Activated naive CD8-positive, alpha-beta T cell treated with anti-CD3 and anti-CD28 coated beads, Interleukin-2, amount 10 ng/mL, durations not matched to agents 7 days and 5 days (primary cell): ENCODE measurements around the gene IGF2BP2. TPM values are rescaled to one million over a fixed set of nuclear protein-coding genes. Genes with fewer than 3 reads are reported as not detected.
"Not testable (repeated sequence)": the region's sequence is repeated elsewhere in the genome, so short reads cannot be mapped to it uniquely, and the experiment has no call there.

Source experiments
- ATAC-seq: fragments of 150-1000 bp; cut with Tn5 transposase; one replicate; pipeline ENCODE4 v1.10.0; 2021; ENCODE audit warnings: low read depth, moderate library complexity
- POLR2A ChIA-PET: fragments of 350-600 bp; sonication (Branson Sonifier 250); formaldehyde crosslinking; loops from one replicate; lab custom pipeline; 2021; ENCODE audit warnings: antibody characterized with exemption; lab: Charles Lee
- DNase-seq: peaks from one replicate; pipeline ENCODE4 v3.0.0; 2021
- H3K27ac Mint-ChIP-seq: one replicate; pipeline ENCODE4 v1.8.0; 2022; ENCODE audit warnings: mild to moderate bottlenecking, mixed read lengths
- H3K27me3 Mint-ChIP-seq: one replicate; pipeline ENCODE4 v1.8.0; 2022; ENCODE audit warnings: mild to moderate bottlenecking, moderate library complexity, mixed read lengths
- H3K36me3 Mint-ChIP-seq: one replicate; pipeline ENCODE4 v1.8.0; 2021; ENCODE audit warnings: mild to moderate bottlenecking, mixed read lengths
- H3K4me1 Mint-ChIP-seq: one replicate; pipeline ENCODE4 v1.8.0; 2021; ENCODE audit warnings: mixed read lengths
- H3K4me3 Mint-ChIP-seq: one replicate; pipeline ENCODE4 v1.8.0; 2022; ENCODE audit warnings: mild to moderate bottlenecking, moderate library complexity, mixed read lengths
- H3K9me3 Mint-ChIP-seq: one replicate; pipeline ENCODE4 v1.8.0; 2021; ENCODE audit warnings: mixed read lengths
- total RNA-seq, 2 experiments: library from RNA; stranded (reverse); gene quantifications; one replicate each; pipeline ENCODE4 v1.2.3, GENCODE V29; 2021

The IGF2BP2 gene
- total RNA-seq, 2 experiments from 2014 or later: 0.11 to 1.2 TPM

- Mint-ChIP-seq H3K36me3 (no peaks in the 10 kb centered on the region), H3K4me3 (no peak overlapping the region), H3K9me3 (no peaks in the 10 kb centered on the region), H3K27me3 (no peaks in the 10 kb centered on the region), H3K27ac (no peak overlapping the region), H3K4me1 (no peaks in the 10 kb centered on the region)
- no peak for DNase-seq
- ATAC-seq: no peak
- POLR2A ChIA-PET: no interaction called here
These were observed 185.1 kb downstream of the IGF2BP2 start for GRCh38 chr3:185639632-185640206.

GRCh38 chr3:185638651-185639050 is 186.2 kb downstream of the IGF2BP2 start:
- not testable (repeated sequence) for ATAC-seq

GRCh38 chr3:185637388-185637787 is 187.5 kb downstream of the IGF2BP2 start:
- H3K4me3 Mint-ChIP-seq: no peak overlapping the region
- no peak overlapping the region for H3K27ac Mint-ChIP-seq
- POLR2A ChIA-PET: no interaction called here
- peaks cover 2% of the 10 kb centered on the region for H3K36me3 Mint-ChIP-seq
- no peaks in the 10 kb centered on the region for H3K9me3 Mint-ChIP-seq
- no peaks in the 10 kb centered on the region for H3K27me3 Mint-ChIP-seq
- ATAC-seq (no peak), DNase-seq (no peak)
- H3K4me1 Mint-ChIP-seq: peaks cover 4% of the 10 kb centered on the region

More at GRCh38 chr3:185638651-185639050, 186.2 kb downstream of the IGF2BP2 start:
- H3K4me3 Mint-ChIP-seq, H3K27me3 Mint-ChIP-seq, POLR2A ChIA-PET, H3K9me3 Mint-ChIP-seq, H3K4me1 Mint-ChIP-seq, DNase-seq, H3K27ac Mint-ChIP-seq, H3K36me3 Mint-ChIP-seq: not testable (repeated sequence)

- Mint-ChIP-seq H3K4me3 (no peak overlapping the region), H3K36me3 (peaks cover 5% of the 10 kb centered on the region), H3K27me3 (no peaks in the 10 kb centered on the region), H3K27ac (no peak overlapping the region), H3K9me3 (no peaks in the 10 kb centered on the region), H3K4me1 (peaks cover 4% of the 10 kb centered on the region)
- ATAC-seq (no peak), DNase-seq (no peak)
- POLR2A ChIA-PET: no interaction called here
These were observed 191.8 kb downstream of the IGF2BP2 start for GRCh38 chr3:185632996-185633395.

- ATAC-seq: no peak
- Mint-ChIP-seq H3K4me3 (no peak overlapping the region), H3K4me1 (peaks cover 4% of the 10 kb centered on the region), H3K9me3 (no peaks in the 10 kb centered on the region), H3K36me3 (peaks cover 5% of the 10 kb centered on the region), H3K27me3 (no peaks in the 10 kb centered on the region), H3K27ac (no peak overlapping the region)
- POLR2A ChIA-PET: interaction anchor here (0.6 kb wide), 1 partner anchor 11 kb away, joined by 6 read pairs; no protein-coding TSS in a partner anchor
- no peak for DNase-seq
These were observed 193.2 kb downstream of the IGF2BP2 start for GRCh38 chr3:185631508-185632206.

GRCh38 chr3:185631108-185631507 is 193.7 kb downstream of the IGF2BP2 start:
- ATAC-seq (no peak), DNase-seq (no peak)
- H3K4me3 Mint-ChIP-seq: no peak overlapping the region
- no peaks in the 10 kb centered on the region for H3K27me3 Mint-ChIP-seq
- H3K27ac Mint-ChIP-seq: no peak overlapping the region
- peaks cover 5% of the 10 kb centered on the region for H3K4me1 Mint-ChIP-seq
- POLR2A ChIA-PET: no interaction called here
- H3K36me3 Mint-ChIP-seq: peaks cover 6% of the 10 kb centered on the region
- H3K9me3 Mint-ChIP-seq: no peaks in the 10 kb centered on the region

- no peak overlapping the region for H3K4me3 Mint-ChIP-seq
- no peaks in the 10 kb centered on the region for H3K27me3 Mint-ChIP-seq
- peaks cover 12% of the 10 kb centered on the region for H3K4me1 Mint-ChIP-seq
- POLR2A ChIA-PET: no interaction called here
- ATAC-seq (no peak), DNase-seq (no peak)
- no peaks in the 10 kb centered on the region for H3K9me3 Mint-ChIP-seq
- H3K36me3 Mint-ChIP-seq: peaks cover 12% of the 10 kb centered on the region
- no peak overlapping the region for H3K27ac Mint-ChIP-seq
These were observed 194.6 kb downstream of the IGF2BP2 start for GRCh38 chr3:185630182-185630622.

GRCh38 chr3:185629554-185630181 is 195.2 kb downstream of the IGF2BP2 start:
- H3K4me1 Mint-ChIP-seq: peaks cover 12% of the 10 kb centered on the region

GRCh38 chr3:185625784-185626183 is 199.1 kb downstream of the IGF2BP2 start:
- ATAC-seq (peak; percentile 93), DNase-seq (no peak)
- peaks cover 16% of the 10 kb centered on the region for H3K36me3 Mint-ChIP-seq
- POLR2A ChIA-PET: interaction anchor here (1.4 kb wide), 1 partner anchor 40 kb away, joined by 4 read pairs; the partner anchor contains the start of gene SENP2
- peak overlapping the region; percentile 45 for H3K4me3 Mint-ChIP-seq
- peak overlapping the region; percentile 78 for H3K27ac Mint-ChIP-seq
- H3K4me1 Mint-ChIP-seq: peaks cover 8% of the 10 kb centered on the region
- no peaks in the 10 kb centered on the region for H3K9me3 Mint-ChIP-seq
- no peaks in the 10 kb centered on the region for H3K27me3 Mint-ChIP-seq

More at GRCh38 chr3:185629554-185630181, 195.2 kb downstream of the IGF2BP2 start:
- Mint-ChIP-seq H3K27ac (no peak overlapping the region), H3K4me3 (no peak overlapping the region), H3K9me3 (no peaks in the 10 kb centered on the region), H3K36me3 (peaks cover 15% of the 10 kb centered on the region), H3K27me3 (no peaks in the 10 kb centered on the region)
- DNase-seq (no peak), ATAC-seq (no peak)
- POLR2A ChIA-PET: no interaction called here

- Mint-ChIP-seq H3K4me3 (no peak overlapping the region), H3K27me3 (no peaks in the 10 kb centered on the region), H3K27ac (no peak overlapping the region), H3K36me3 (peaks cover 18% of the 10 kb centered on the region), H3K9me3 (no peaks in the 10 kb centered on the region), H3K4me1 (peaks cover 8% of the 10 kb centered on the region)
- DNase-seq (no peak), ATAC-seq (no peak)
- POLR2A ChIA-PET: interaction anchor here (0.6 kb wide), 1 partner anchor 181 kb away, joined by 3 read pairs; no protein-coding TSS in a partner anchor
These were observed 200.7 kb downstream of the IGF2BP2 start for GRCh38 chr3:185623939-185624665.

GRCh38 chr3:185613016-185613415 is 211.8 kb downstream of the IGF2BP2 start:
- Mint-ChIP-seq H3K27me3 (no peaks in the 10 kb centered on the region), H3K27ac (no peak overlapping the region), H3K9me3 (no peaks in the 10 kb centered on the region), H3K4me3 (no peak overlapping the region), H3K36me3 (peaks cover 11% of the 10 kb centered on the region), H3K4me1 (no peaks in the 10 kb centered on the region)
- no peak for ATAC-seq
- POLR2A ChIA-PET: interaction anchor here (1.5 kb wide), 1 partner anchor 26 kb away, joined by 9 read pairs; the partner anchor contains the start of gene SENP2
- no peak for DNase-seq

GRCh38 chr3:185606196-185606595 is 218.6 kb downstream of the IGF2BP2 start:
- Mint-ChIP-seq H3K4me1 (no peaks in the 10 kb centered on the region), H3K27ac (no peak overlapping the region), H3K4me3 (no peak overlapping the region), H3K27me3 (no peaks in the 10 kb centered on the region), H3K9me3 (no peaks in the 10 kb centered on the region), H3K36me3 (peaks cover 27% of the 10 kb centered on the region)
- no peak for ATAC-seq
- POLR2A ChIA-PET: no interaction called here
- DNase-seq: no peak

- POLR2A ChIA-PET: interaction anchor here (0.6 kb wide), 1 partner anchor 18 kb away, joined by 4 read pairs; no protein-coding TSS in a partner anchor
- DNase-seq: no peak
- Mint-ChIP-seq H3K27me3 (no peaks in the 10 kb centered on the region), H3K27ac (no peak overlapping the region), H3K4me3 (no peak overlapping the region), H3K4me1 (no peaks in the 10 kb centered on the region), H3K36me3 (peaks cover 27% of the 10 kb centered on the region), H3K9me3 (no peaks in the 10 kb centered on the region)
- no peak for ATAC-seq
These were observed 219.3 kb downstream of the IGF2BP2 start for GRCh38 chr3:185605566-185605965.
